Stomach (tissue), 9 donors: ENCODE data around the gene SUPT3H. TPM values are rescaled to one million over a fixed set of nuclear protein-coding genes. Genes with fewer than 3 reads are reported as not detected.

Source experiments
- DNase-seq, 2 donors: peaks; one replicate each; pipeline versions ENCODE4 v3.0.0 to v3.0.0-alpha.2; 2013 to 2019
- H3K27ac ChIP-seq, 5 donors: fragments of 200-600 bp in 4 of 5; sonication (generic) in 4 of 5; one replicate each; pipeline ENCODE4 v1.5.1; 2013 to 2019; ENCODE audit warnings: mild to moderate bottlenecking in 1 of 5, moderate library complexity in 1 of 5
- H3K27me3 ChIP-seq, 3 donors: fragments of 200-600 bp; sonication (generic); one replicate each; pipeline ENCODE4 v1.5.1; 2017 to 2019; ENCODE audit warnings: mixed run types in 1 of 3
- H3K36me3 ChIP-seq, 4 donors: fragments of 200-600 bp; sonication (generic); 1 replicate in 3 of 4; 2 replicates in 1 of 4; pipeline ENCODE4 v1.5.1; 2016 to 2019
- H3K4me1 ChIP-seq, 4 donors: fragments of 200-600 bp; sonication (generic); one replicate each; pipeline ENCODE4 v1.5.1; 2016 to 2019
- H3K4me3 ChIP-seq, 4 donors: fragments of 200-600 bp; sonication (generic) in 3 of 4; one replicate each; pipeline ENCODE4 v1.5.1; 2016 to 2019; ENCODE audit warnings: mild to moderate bottlenecking in 1 of 4
- H3K9me3 ChIP-seq, 4 donors: fragments of 200-600 bp; sonication (generic); one replicate each; pipeline ENCODE4 v1.5.1; 2016 to 2019
- EP300 ChIP-seq: sonication (generic); formaldehyde crosslinking; IDR thresholded peaks from one replicate; pipeline ENCODE4 v1.6.1; 2017; ENCODE audit warnings: antibody characterized with exemption
- POLR2A ChIP-seq, 4 donors: fragments of 450-650 bp; IDR thresholded peaks; one replicate each; pipeline ENCODE4 v1.6.1; 2016; ENCODE audit warnings: antibody characterized with exemption in 4 of 4, control low read depth in 2 of 4, mild to moderate bottlenecking in 1 of 4, moderate library complexity in 1 of 4
- POLR2AphosphoS5 ChIP-seq, 3 donors: sonication (generic); formaldehyde crosslinking; IDR thresholded peaks; one replicate each; pipeline ENCODE4 v1.6.1; 2016; ENCODE audit warnings: antibody characterized with exemption in 3 of 3
- WGBS, 5 donors: extraction: QIAGEN DNeasy Blood & Tissue Kit in 3 of 5; methylation state at CpG; one replicate each; pipeline versions ENCODE4 v1.1.5 to v1.1.7; 2013 to 2018; 5-methylcytosine and 5-hydroxymethylcytosine counted together
- intact Hi-C: fragments of 100-400 bp; cut with DNase I; formaldehyde crosslinking; loops from one replicate; pipeline ENCODE4 v1.15.1; 2023; ENCODE audit warnings: low total_unique reads
- polyA plus RNA-seq, 3 donors: library from polyadenylated mRNA; stranded (reverse); fragments of 200-250 nt; gene quantifications; one replicate each; pipeline ENCODE4 v1.2.3, GENCODE V29; 2013
- total RNA-seq, 5 donors: library from RNA; depleted of rRNA; stranded (reverse); fragments of >200 nt; gene quantifications; one replicate each; pipeline versions ENCODE4 v1.1.0 to v1.2.3, GENCODE V29; 2014 to 2016
- TF ChIP-seq, protein P1 (sequence below), 7 experiments: fragments of 450-650 bp in 4 of 7; fragments of 200-600 bp in 3 of 7; sonication (generic) in 3 of 7; IDR thresholded peaks; one replicate each; pipeline ENCODE4 v1.5.1; 2016 to 2019; ENCODE audit warnings: antibody characterized with exemption in 7 of 7, control low read depth in 2 of 7, mild to moderate bottlenecking in 1 of 7
- donor health status: healthy with polysubstance abuse.
- donor health status: Bipolar disorder and iron deficiency.
- donor health status: healthy.

SUPT3H gene
- total and polyA plus RNA-seq, 8 donors, result 0.29 to 16.2 (median 4.0) TPM; not detected in 1

DNA sequence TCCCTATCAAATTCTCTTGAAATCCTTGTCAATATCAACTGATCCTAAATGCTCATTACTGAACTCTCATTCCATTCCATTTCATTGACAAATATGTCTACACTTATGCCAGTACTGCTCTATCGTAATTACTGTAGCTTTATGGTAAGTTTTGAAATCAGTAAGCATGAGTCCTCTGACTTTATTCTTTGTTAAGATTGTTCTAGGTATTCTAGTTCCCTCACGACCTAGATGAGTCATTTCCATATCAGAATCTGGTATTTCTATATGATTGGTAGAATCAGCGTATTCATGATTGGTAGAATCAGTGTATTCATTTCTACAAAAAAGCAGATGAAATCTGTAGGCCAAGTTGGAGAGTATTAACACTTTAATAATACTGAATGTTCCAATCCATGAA lies 368.2 kb downstream of the SUPT3H start:
- no peaks in the 10 kb centered on the region for H3K9me3 ChIP-seq
- H3K27ac ChIP-seq, result no peak overlapping the region
- no peaks in the 10 kb centered on the region for H3K4me1 ChIP-seq
- H3K27me3 ChIP-seq, result no peaks in the 10 kb centered on the region
- H3K36me3 ChIP-seq, result peaks cover 0 to 22% (median 8%) of the 10 kb centered on the region in 4 donors
- no peak for DNase-seq
- TF ChIP-seq EP300, result no peak
- TF ChIP-seq, protein P1, sequence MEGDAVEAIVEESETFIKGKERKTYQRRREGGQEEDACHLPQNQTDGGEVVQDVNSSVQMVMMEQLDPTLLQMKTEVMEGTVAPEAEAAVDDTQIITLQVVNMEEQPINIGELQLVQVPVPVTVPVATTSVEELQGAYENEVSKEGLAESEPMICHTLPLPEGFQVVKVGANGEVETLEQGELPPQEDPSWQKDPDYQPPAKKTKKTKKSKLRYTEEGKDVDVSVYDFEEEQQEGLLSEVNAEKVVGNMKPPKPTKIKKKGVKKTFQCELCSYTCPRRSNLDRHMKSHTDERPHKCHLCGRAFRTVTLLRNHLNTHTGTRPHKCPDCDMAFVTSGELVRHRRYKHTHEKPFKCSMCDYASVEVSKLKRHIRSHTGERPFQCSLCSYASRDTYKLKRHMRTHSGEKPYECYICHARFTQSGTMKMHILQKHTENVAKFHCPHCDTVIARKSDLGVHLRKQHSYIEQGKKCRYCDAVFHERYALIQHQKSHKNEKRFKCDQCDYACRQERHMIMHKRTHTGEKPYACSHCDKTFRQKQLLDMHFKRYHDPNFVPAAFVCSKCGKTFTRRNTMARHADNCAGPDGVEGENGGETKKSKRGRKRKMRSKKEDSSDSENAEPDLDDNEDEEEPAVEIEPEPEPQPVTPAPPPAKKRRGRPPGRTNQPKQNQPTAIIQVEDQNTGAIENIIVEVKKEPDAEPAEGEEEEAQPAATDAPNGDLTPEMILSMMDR (IDR thresholded peaks at IDR 0.05), result no peak
- no peak for TF ChIP-seq POLR2A (IDR thresholded peaks at IDR 0.05)
- no peak for TF ChIP-seq POLR2AphosphoS5 (IDR thresholded peaks at IDR 0.05)
- no peak overlapping the region for H3K4me3 ChIP-seq
- 82 to 88% (median 84%) methylated on average over 3 of the region's 3 CpGs for WGBS, 5 donors
- intact Hi-C loops, result no loop called here

DNA sequence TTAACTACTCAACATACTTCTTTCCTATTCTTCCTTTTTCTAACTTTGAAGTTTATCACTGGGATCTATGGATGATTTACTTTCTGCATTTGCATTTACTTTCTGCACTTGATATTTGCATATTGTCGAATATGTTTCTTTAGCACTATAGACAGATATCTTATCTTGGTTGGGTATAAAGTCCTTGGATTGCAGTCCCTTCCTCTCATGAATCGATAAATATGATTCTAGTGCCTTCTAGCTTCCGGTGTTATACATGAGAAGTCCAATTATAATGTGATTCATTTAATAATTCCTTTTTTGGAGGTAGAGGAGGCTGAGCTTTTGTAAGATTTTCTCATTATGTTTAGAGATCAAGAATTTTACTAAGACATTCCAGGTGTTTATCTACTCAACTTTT lies 370.8 kb downstream of the SUPT3H start:
- intact Hi-C loops, result no loop called here
- Histone ChIP-seq H3K9me3 (no peaks in the 10 kb centered on the region), H3K36me3 (peaks cover 0 to 3% (median 0%) of the 10 kb centered on the region in 4 donors), H3K27me3 (no peaks in the 10 kb centered on the region), H3K27ac (no peak overlapping the region), H3K4me1 (no peaks in the 10 kb centered on the region), H3K4me3 (no peak overlapping the region)
- WGBS, 5 donors, result 56 to 79% (median 65%) methylated on average over 3 of the region's 3 CpGs
- TF ChIP-seq, protein P1 (IDR thresholded peaks at IDR 0.05), result peak in 1 of 7 experiments; percentile 6
- TF ChIP-seq EP300, result no peak
- no peak for DNase-seq

DNA sequence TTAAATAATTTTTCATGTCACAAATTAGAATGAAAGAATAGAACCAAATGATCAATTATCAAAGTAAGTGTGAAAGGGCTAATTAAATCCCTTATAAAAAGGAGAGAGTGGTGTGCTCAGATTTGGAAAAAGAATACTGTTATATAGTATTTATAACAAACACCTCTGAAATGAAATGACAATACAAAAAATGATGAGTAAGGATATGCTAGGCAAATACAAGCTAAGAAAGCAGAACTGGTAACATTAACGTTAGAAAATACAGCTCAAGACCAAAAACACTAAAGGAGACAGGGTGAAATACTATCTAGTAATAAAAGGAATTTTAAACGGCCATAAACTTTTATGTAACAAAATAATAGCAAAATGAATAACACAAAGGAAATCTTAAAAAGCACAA lies 373.8 kb downstream of the SUPT3H start:
- no peak overlapping the region for H3K27ac ChIP-seq
- no peaks in the 10 kb centered on the region for H3K36me3 ChIP-seq
- DNase-seq, result no peak
- no peaks in the 10 kb centered on the region for H3K9me3 ChIP-seq
- no peak for TF ChIP-seq EP300
- TF ChIP-seq, protein P1 (IDR thresholded peaks at IDR 0.05), result no peak
- no peak for TF ChIP-seq POLR2AphosphoS5 (IDR thresholded peaks at IDR 0.05)
- no peak for TF ChIP-seq POLR2A (IDR thresholded peaks at IDR 0.05)
- intact Hi-C loops, result no loop called here
- H3K4me1 ChIP-seq, result no peaks in the 10 kb centered on the region
- no peak overlapping the region for H3K4me3 ChIP-seq
- H3K27me3 ChIP-seq, result no peaks in the 10 kb centered on the region
- WGBS, 5 donors, result 45 to 48% (median 46%) methylated on average over 2 of the region's 2 CpGs

DNA sequence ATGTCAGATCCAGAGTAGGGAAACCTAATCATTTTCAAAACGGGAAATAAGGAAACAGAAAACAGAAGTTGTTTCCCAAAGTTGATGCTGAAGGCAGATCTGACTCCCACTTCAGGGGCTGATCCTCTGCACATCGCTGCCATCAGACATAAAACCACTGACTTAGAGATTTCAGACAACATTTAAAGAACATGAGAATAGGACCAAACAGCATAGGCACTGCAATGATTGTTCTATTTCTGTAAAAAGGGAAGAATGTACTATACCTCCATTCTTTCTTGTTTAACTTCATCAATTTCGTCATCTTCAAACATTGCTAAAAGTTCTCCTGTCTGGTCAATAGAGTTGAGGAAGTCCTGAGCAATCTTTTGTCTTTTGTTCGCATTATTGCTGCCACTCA lies 374.3 kb downstream of the SUPT3H start:
- H3K27me3 ChIP-seq, result no peaks in the 10 kb centered on the region
- 78 to 82% (median 80%) methylated on average over 4 of the region's 4 CpGs for WGBS, 5 donors
- H3K9me3 ChIP-seq, result no peaks in the 10 kb centered on the region
- intact Hi-C loops, result no loop called here
- no peak overlapping the region for H3K4me3 ChIP-seq
- no peak for DNase-seq
- no peaks in the 10 kb centered on the region for H3K36me3 ChIP-seq
- TF ChIP-seq EP300 (no peak), POLR2A (IDR thresholded peaks at IDR 0.05) (no peak), POLR2AphosphoS5 (IDR thresholded peaks at IDR 0.05) (no peak)
- TF ChIP-seq, protein P1 (IDR thresholded peaks at IDR 0.05), result no peak
- no peaks in the 10 kb centered on the region for H3K4me1 ChIP-seq
- no peak overlapping the region for H3K27ac ChIP-seq
